H7 (cell line): ENCODE results near the gene ASTL. TPM values are rescaled to one million over a fixed set of nuclear protein-coding genes. Genes with fewer than 3 reads are reported as not detected.

Source experiments
- DNase-seq: peaks from one replicate; pipeline ENCODE4 v3.0.0; 2012
- H3K27me3 ChIP-seq: 2 replicates; pipeline ENCODE4 v1.6.0; 2011; ENCODE audit warnings: mild to moderate bottlenecking, low read length; ENCODE audit not compliant: control insufficient read depth, insufficient read depth
- H3K36me3 ChIP-seq: replicated peaks from 2 replicates; pipeline ENCODE4 v1.5.1; 2011; ENCODE audit warnings: low read length; ENCODE audit not compliant: control insufficient read depth, insufficient read depth
- H3K4me3 ChIP-seq: 2 replicates; pipeline ENCODE4 v1.5.1; 2011; ENCODE audit warnings: low read depth, mild to moderate bottlenecking, control low read depth, low read length, moderate library complexity; ENCODE audit not compliant: insufficient read depth
- total RNA-seq: library from RNA; depleted of rRNA; stranded (reverse); fragments of >200 nt; shearing (Covaris generic); gene quantifications from 2 replicates; pipeline ENCODE4 v1.2.3, GENCODE V29; 2014

Gene ASTL
- total RNA-seq, 1 experiment from 2014 or later: not detected

- Histone ChIP-seq H3K27me3 (no peaks in the 10 kb centered on the region), H3K4me3 (no peak overlapping the region), H3K36me3 (no peaks in the 10 kb centered on the region)
- no peak for DNase-seq
Observed at GRCh38 chr2:96134421-96134820, 3.9 kb downstream of the ASTL start.

- H3K36me3 ChIP-seq: no peaks in the 10 kb centered on the region
- no peak overlapping the region for H3K4me3 ChIP-seq
- no peaks in the 10 kb centered on the region for H3K27me3 ChIP-seq
- no peak for DNase-seq
Observed at GRCh38 chr2:96131813-96132745, 6.2 kb downstream of the ASTL start.

DNA sequence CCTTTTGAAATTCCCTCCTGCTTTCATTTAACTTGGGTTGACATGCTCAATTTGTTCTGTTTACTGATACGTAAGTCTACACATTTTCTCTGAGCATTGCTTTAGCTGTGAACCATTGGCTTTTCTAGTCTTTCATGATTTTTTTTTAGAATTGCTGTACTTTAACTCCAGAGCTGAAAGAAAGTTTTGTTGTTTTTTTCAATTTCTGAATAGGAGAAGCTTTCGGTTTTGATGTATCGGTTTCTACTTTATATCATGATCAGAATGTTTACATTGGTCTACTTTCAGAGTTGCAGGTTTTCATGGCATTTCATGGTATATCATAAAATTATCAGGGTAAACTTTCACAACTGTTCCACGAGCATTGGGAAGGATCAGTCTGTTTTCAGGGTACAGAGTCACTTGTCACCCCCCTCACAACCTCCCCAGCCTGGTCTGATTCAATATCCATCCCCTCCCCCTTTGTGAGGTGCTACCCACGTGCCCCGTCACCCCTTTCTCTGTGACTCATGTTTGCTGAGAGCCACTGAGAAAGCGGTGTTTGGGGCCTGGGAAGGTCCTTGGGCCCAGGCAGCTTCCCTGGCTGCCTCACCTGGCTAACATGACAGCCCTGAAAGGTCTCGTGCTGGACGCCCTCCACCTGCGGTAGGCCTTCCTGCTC, 7.0 kb downstream of the ASTL start:
- no peak overlapping the region for H3K4me3 ChIP-seq
- no peaks in the 10 kb centered on the region for H3K36me3 ChIP-seq
- no peaks in the 10 kb centered on the region for H3K27me3 ChIP-seq
- no peak for DNase-seq

- H3K27me3 ChIP-seq: no peaks in the 10 kb centered on the region
- DNase-seq: no peak
- H3K36me3 ChIP-seq: no peaks in the 10 kb centered on the region
- H3K4me3 ChIP-seq: no peak overlapping the region
Observed at GRCh38 chr2:96130483-96130882, 7.8 kb downstream of the ASTL start.

DNA sequence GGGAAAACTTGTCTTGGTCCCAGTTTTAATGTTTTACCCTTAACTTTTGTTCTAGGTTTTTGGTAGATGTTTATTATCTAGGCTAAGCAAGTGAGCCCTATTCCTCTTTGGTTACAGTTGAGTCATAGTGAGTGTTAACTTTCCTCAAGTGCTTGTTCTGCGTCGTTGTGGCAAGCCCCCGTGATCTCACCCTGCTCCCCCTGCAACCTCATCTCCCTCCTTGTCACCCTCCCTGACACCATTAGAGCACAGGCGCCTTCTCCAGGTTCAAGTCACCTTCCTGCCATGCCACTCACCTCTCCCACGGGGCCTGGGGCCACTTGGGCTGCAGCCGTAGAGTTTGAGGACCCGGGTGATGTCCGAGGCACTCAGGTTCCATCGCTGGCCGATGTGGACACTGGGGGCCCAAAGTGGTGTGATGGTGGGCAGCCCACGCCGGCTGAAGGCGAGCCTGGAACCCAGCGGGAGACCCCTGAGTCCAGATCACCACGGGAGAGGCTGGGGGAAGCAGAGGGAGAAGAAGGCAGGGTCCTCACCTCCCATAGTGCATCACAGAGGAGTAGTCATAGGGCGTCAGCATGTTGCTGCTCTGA, 8.7 kb downstream of the ASTL start:
- H3K36me3 ChIP-seq: no peaks in the 10 kb centered on the region
- no peaks in the 10 kb centered on the region for H3K27me3 ChIP-seq
- DNase-seq: no peak
- H3K4me3 ChIP-seq: no peak overlapping the region

- no peak for DNase-seq
- Histone ChIP-seq H3K27me3 (no peaks in the 10 kb centered on the region), H3K4me3 (no peak overlapping the region), H3K36me3 (no peaks in the 10 kb centered on the region)
Observed at GRCh38 chr2:96128456-96128855, 9.8 kb downstream of the ASTL start.

- DNase-seq: no peak
- Histone ChIP-seq H3K4me3 (no peak overlapping the region), H3K27me3 (peaks cover 2% of the 10 kb centered on the region; the same call in 1 of the 2 replicates), H3K36me3 (no peaks in the 10 kb centered on the region)
Observed at GRCh38 chr2:96124406-96125265, 13.7 kb downstream of the ASTL start.

DNA sequence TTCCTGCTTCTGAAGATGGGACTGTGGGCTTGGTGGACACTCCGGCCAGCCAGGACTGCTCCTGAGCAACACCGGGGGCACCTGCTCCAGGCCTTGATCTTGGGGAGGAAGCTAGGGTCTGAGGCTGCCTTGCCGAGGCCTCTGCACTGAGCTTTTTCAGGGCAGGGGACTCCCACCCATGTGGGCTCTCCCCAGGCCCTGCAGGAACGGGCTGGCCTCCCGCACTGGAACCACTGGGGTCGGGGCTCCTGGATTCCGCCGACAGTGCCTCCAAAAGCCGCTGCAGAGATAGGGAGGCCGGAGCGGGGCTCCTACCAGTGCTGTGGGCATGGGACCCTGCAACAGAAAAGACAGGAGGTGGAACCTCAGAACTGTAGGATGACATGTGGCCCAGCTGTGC, 14.4 kb downstream of the ASTL start:
- H3K36me3 ChIP-seq: no peaks in the 10 kb centered on the region
- H3K4me3 ChIP-seq: no peak overlapping the region
- H3K27me3 ChIP-seq: peaks cover 2% of the 10 kb centered on the region; the same call in 1 of the 2 replicates
- no peak for DNase-seq

- no peak overlapping the region for H3K4me3 ChIP-seq
- H3K36me3 ChIP-seq: no peaks in the 10 kb centered on the region
- no peak for DNase-seq
- H3K27me3 ChIP-seq: peaks cover 4% of the 10 kb centered on the region; the same call in 1 of the 2 replicates
Observed at GRCh38 chr2:96123290-96123689, 15.0 kb downstream of the ASTL start.

DNA sequence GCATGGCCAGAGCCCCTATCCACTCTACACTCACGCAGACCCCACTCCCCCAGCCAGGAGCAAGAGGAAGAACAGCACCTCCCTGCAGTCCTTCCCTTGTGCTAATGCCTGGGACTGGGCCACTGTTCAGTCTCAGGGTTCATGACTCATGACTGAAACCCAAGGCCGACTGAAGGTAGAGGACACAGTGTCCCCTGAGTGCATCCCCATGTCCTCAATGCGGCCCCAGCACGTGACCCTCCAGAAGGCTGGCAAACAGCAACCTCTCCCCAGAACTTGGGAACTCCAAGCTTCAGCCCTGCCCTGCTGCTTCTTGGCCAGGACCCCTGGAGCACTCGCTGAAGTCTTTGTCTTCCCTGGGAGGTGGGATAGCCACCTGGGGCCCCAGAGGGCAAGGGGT, 15.9 kb downstream of the ASTL start:
- Histone ChIP-seq H3K36me3 (no peaks in the 10 kb centered on the region), H3K27me3 (peaks cover 13% of the 10 kb centered on the region), H3K4me3 (no peak overlapping the region)
- no peak for DNase-seq

DNA sequence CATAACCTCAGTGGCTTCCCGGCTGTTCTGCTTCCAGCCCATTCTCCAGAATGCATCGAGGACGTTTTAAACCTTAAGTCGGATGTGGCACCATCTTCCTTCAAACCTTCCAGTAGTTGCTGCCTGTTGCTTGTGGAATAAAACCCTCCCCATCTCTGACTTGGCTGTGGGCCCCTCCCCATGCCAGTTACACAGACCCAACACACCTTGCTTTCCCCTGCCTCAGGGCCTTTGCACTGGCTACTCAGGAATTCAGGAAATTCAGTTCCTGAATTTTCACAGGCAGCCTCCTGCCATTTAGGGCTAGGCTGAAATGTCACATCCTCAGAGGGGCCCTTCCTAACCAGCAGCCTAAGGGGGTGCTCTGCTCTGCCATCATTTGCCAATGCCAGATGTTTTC, 16.9 kb downstream of the ASTL start:
- no peak for DNase-seq
- Histone ChIP-seq H3K36me3 (no peaks in the 10 kb centered on the region), H3K27me3 (peaks cover 16% of the 10 kb centered on the region)

GRCh38 chr2:96120991-96121390, 17.3 kb downstream of the ASTL start:
- H3K27me3 ChIP-seq: peaks cover 19% of the 10 kb centered on the region
- DNase-seq: no peak
- H3K4me3 ChIP-seq: no peak overlapping the region
- no peaks in the 10 kb centered on the region for H3K36me3 ChIP-seq

More for the DNA sequence above, 16.9 kb downstream of the ASTL start:
- no peak overlapping the region for H3K4me3 ChIP-seq

DNA sequence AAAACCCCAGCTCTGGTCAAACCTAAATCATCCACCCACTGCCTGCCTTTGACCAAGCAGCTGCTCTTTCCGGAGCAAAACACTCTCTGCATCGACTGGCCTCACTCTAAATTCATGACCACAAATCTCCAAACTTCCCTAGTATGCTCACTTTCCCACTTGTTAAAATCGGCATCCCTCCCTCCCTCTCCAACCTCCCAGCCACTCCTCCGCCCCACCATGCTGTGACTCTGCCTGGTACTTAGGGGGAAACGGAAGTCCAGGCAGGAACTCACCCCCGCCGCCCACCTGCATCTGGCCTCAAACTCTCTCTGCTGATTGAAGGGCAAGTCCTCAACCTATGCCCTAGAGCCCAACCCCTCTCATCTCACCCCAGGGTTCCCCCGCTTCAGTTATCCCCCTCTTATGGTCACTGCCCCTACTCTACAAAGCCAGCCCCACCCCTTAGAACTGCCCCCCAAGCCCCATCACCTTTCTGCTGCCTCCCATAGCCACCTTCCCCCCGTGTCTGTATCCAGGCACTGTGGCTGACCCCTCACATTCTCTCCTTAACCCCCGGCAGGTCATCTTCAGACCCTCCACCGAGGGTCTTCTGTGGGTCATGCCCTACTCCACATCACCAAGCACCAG, 18.1 kb downstream of the ASTL start:
- no peak for DNase-seq
- Histone ChIP-seq H3K4me3 (no peak overlapping the region), H3K27me3 (peaks cover 26% of the 10 kb centered on the region), H3K36me3 (no peaks in the 10 kb centered on the region)

GRCh38 chr2:96119389-96119751, 18.9 kb downstream of the ASTL start:
- Histone ChIP-seq H3K27me3 (peaks cover 31% of the 10 kb centered on the region), H3K36me3 (no peaks in the 10 kb centered on the region), H3K4me3 (no peak overlapping the region)
- no peak for DNase-seq
